Dedifferentiated amniotic fluid mesenchymal stem cell (primary cell): ENCODE results near the gene CCT8L2.
"Not testable (repeated sequence)": the region's sequence is repeated elsewhere in the genome, so short reads cannot be mapped to it uniquely, and the experiment has no call there.

ENCODE experiments used
- DNase-seq: peaks from one replicate; pipeline ENCODE4 v3.0.0-alpha.2; 2016; ENCODE audit errors: extremely low spot score

CCT8L2 gene

GRCh38 chr22:16595251-16595650 lies 2.6 kb upstream of the CCT8L2 start:
- not testable (repeated sequence) for DNase-seq

DNA sequence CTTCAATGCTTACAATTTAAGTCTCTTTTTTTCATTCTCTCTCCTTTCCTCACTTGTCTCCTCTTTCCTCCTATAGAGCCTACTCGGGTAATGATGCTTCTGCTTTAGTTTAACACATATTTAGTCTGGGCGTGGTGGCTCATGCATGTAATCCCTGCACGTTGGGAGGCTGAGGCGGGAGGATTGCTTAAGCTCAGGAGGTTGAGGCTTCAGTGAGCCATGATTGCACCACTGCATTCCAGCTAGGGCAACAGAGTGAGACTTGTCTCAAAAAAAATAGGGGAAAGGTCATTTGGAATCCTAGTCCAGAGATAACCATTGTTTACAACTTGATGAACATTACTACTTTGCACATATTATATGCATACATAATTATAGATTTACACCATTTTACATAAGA lies 1.4 kb upstream of the CCT8L2 start:
- DNase-seq: no peak

DNA sequence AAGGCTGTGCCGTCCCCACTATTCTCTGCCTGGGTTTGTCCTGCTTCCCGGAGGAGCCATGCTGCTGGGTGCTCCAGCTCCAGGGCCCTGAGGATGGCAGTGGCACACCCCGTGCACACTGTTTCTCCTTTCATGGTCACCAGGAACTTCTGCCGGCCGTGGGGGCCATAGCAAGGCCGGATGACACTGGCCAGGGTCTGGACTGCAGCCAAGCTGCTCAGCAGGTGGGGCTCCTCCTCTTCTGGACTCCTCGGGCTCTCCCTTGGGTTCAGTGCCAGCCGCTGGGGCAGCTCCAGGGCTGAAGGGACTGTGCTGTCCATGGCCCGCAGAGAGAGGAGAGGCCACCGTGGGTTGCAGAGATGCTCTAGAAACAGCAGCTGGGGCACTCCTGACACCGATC lies 379 bp downstream of the CCT8L2 start:
- DNase-seq: not testable (repeated sequence)

GRCh38 chr22:16591136-16591535 lies 1.5 kb downstream of the CCT8L2 start:
- not testable (repeated sequence) for DNase-seq

DNA sequence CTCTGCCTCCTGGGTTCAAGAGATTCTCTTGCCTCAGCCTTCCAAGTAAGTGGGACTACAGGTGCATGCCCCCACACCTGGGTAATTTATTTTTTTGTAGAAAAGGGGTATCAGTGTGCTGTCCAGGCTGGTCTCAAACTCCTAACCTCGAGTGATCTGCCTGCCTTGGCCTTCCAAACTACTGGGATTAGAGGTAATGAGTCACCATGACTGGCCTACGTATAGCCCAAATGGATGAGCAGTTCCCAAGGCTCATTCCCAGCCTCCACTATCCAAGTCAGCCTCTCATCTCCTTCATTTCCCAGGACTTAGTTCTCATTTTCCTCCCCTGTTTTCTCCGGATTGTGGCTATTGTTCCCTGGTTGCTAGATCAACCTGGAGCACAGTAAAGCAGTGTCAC lies 5.6 kb downstream of the CCT8L2 start:
- no peak for DNase-seq

DNA sequence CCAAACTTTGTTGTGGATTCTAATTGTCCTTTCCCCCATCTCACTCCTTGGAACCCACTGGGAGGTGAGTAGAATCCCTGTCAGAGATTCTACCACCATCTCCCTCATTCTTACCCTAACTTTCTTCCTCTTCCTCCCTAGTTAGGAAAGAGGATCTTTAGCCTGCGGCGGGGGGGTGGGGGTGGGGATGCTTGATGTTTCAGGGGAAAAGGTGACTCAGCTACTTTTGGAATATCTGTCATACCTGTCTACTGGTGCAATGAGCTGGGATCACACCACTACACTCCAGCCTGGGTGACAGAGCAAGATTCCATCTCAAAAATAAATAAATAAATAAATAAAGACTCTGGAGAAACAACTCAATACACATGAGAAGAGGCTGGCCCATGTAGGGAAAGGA lies 6.4 kb downstream of the CCT8L2 start:
- DNase-seq: no peak

- DNase-seq: not testable (repeated sequence)
Measured at GRCh38 chr22:16580872-16581271, 11.7 kb downstream of the CCT8L2 start.

- DNase-seq: not testable (repeated sequence)
Measured at GRCh38 chr22:16569240-16569834, 23.3 kb downstream of the CCT8L2 start.

- DNase-seq: no peak
Measured at GRCh38 chr22:16568425-16568758, 24.2 kb downstream of the CCT8L2 start.

GRCh38 chr22:16567617-16568424 lies 24.8 kb downstream of the CCT8L2 start:
- not testable (repeated sequence) for DNase-seq

- DNase-seq: not testable (repeated sequence)
Measured at GRCh38 chr22:16566421-16567151, 26.0 kb downstream of the CCT8L2 start.

- DNase-seq: not testable (repeated sequence)
Measured at GRCh38 chr22:16565585-16566420, 26.8 kb downstream of the CCT8L2 start.

DNA sequence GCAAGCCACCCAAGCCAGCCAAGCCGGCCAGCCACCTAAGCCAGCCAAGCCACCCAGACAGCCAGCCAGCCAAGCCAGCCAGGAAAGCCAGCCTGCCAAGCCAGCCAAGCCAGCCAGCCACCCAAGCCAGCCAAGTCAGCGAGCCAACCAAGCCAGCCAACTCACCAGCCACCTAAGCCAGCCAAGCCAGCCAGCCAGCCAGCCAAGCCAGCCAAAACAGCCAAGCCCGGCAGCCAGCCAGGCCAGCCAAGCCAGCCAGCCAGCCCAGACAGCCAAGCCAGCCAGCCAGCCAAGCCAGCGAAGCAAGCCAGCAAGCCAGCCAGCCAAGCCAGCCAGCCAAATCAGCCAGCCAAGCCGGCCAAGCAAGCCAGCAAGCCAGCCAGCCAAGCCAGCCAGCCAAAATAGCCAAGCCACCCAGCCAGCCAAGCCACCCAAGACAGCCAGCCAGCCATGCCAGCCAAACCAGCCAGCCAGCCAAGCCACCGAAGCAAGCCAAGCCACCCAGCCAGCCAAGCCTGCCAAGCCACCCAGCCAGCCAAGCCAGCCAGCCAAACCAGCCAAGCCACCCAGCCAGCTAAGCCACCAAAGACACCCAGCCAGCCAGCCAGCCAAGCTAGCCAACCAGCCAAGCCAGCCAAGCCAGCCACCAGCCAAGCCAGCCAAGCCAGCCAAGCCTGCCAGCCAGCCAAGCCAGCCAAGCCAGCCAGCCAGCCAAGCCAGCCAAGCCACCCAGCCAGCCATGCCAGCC lies 27.6 kb downstream of the CCT8L2 start:
- not testable (repeated sequence) for DNase-seq

- DNase-seq: no peak
Measured at GRCh38 chr22:16563555-16564520, 28.8 kb downstream of the CCT8L2 start.

- DNase-seq: no peak
Measured at GRCh38 chr22:16562711-16563554, 29.7 kb downstream of the CCT8L2 start.

GRCh38 chr22:16561093-16561658 lies 31.4 kb downstream of the CCT8L2 start:
- DNase-seq: not testable (repeated sequence)

GRCh38 chr22:16560651-16561050 lies 32.0 kb downstream of the CCT8L2 start:
- not testable (repeated sequence) for DNase-seq

- DNase-seq: not testable (repeated sequence)
Measured at GRCh38 chr22:16559996-16560395, 32.6 kb downstream of the CCT8L2 start.
